HepG2 (cell line): ENCODE measurements around the gene MRPS7. TPM values are rescaled to one million over a fixed set of nuclear protein-coding genes. Genes with fewer than 3 reads are reported as not detected.

ENCODE experiments used
- EHMT2 ChIP-seq: fragments of 200-600 bp; sonication (generic); IDR thresholded peaks from 2 replicates; pipeline ENCODE4 v1.7.0; 2017; ENCODE audit warnings: antibody characterized with exemption, low read depth, low read length, borderline replicate concordance
- GABPA ChIP-seq, 2 experiments: IDR thresholded peaks; 2 replicates each; pipeline ENCODE4 v1.6.1; 2011 to 2016; ENCODE audit warnings: low read depth in 2 of 2, low read length in 1 of 2, missing biosample characterization in 1 of 2, missing genetic modification characterization in 1 of 2
- MXI1 ChIP-seq: IDR thresholded peaks from 3 replicates; pipeline ENCODE4 v1.6.1; 2012; ENCODE audit warnings: low read depth, low read length, inconsistent platforms, borderline replicate concordance
- RARA ChIP-seq: IDR thresholded peaks from 2 replicates; pipeline ENCODE4 v1.6.1; 2016; ENCODE audit warnings: missing genetic modification reagents, missing compliant biosample characterization
- SMAD9 ChIP-seq: sonication (generic); formaldehyde crosslinking; IDR thresholded peaks from 2 replicates; pipeline ENCODE4 v1.5.1; 2020; ENCODE audit warnings: mild to moderate bottlenecking, missing genetic modification reagents
- THYN1 ChIP-seq: sonication (generic); formaldehyde crosslinking; IDR thresholded peaks from 2 replicates; pipeline ENCODE4 v1.8.1; 2023; ENCODE audit warnings: low read depth, mild to moderate bottlenecking, moderate library complexity, missing genetic modification reagents, borderline replicate concordance
- ZNF451 ChIP-seq: sonication (generic); formaldehyde crosslinking; IDR thresholded peaks from 2 replicates; pipeline ENCODE4 v1.5.0; 2020; ENCODE audit warnings: mild to moderate bottlenecking, missing genetic modification reagents
- ZNF850 ChIP-seq: sonication (generic); formaldehyde crosslinking; conservative IDR thresholded peaks from 2 replicates; pipeline ENCODE4 v1.9.0; 2021; ENCODE audit warnings: mild to moderate bottlenecking, missing genetic modification reagents
- polyA plus RNA-seq, 8 experiments: library from polyadenylated mRNA; depleted of rRNA in 3 of 8; stranded (reverse) in 7 of 8; unstranded in 1 of 8; fragments of >200 nt; fragmentation: Illumina TruSeq in 4 of 8; extraction: Trizol in 4 of 8; gene quantifications; 2 replicates each; pipeline versions ENCODE4 v1.2.1 to v1.2.3, GENCODE V29; 2011 to 2016; ENCODE audit warnings: low read depth in 4 of 8, missing spikeins in 1 of 8, mixed read lengths in 1 of 8; ENCODE audit not compliant: insufficient read depth in 1 of 8
- total RNA-seq, 5 experiments: library from RNA; depleted of rRNA; stranded (reverse); fragments of >200 nt; fragmentation: Illumina TruSeq; extraction: Trizol; gene quantifications; 2 replicates each; pipeline ENCODE4 v1.2.3, GENCODE V29; 2016; ENCODE audit warnings: low read depth in 1 of 5
- TF ChIP-seq, protein P1 (sequence below): fragments of 450-650 bp; IDR thresholded peaks from 2 replicates; pipeline ENCODE4 v1.6.1; 2017; ENCODE audit warnings: mild to moderate bottlenecking
- TF ChIP-seq, protein P2 (sequence below): sonication (generic); formaldehyde crosslinking; IDR thresholded peaks from 2 replicates; pipeline ENCODE4 v1.4.0; 2020; ENCODE audit warnings: missing genetic modification reagents
- TF ChIP-seq, protein P3 (sequence below): sonication (generic); formaldehyde crosslinking; IDR thresholded peaks from 2 replicates; pipeline ENCODE4 v1.4.0; 2020; ENCODE audit warnings: mild to moderate bottlenecking, missing genetic modification reagents
- TF ChIP-seq, protein P4 (sequence below): sonication (generic); formaldehyde crosslinking; IDR thresholded peaks from 2 replicates; pipeline ENCODE4 v1.5.0; 2020; ENCODE audit warnings: mild to moderate bottlenecking, missing genetic modification reagents, borderline replicate concordance
- TF ChIP-seq, protein P5 (sequence below): sonication (generic); formaldehyde crosslinking; IDR thresholded peaks from 2 replicates; pipeline ENCODE4 v1.4.0; 2020; ENCODE audit warnings: missing genetic modification reagents

MRPS7 gene
- total and polyA plus RNA-seq, 2 of the 13 experiments (the other 11 are each of a cell fraction or from before 2014, with no cell fraction given): 97.0 to 162 TPM

DNA sequence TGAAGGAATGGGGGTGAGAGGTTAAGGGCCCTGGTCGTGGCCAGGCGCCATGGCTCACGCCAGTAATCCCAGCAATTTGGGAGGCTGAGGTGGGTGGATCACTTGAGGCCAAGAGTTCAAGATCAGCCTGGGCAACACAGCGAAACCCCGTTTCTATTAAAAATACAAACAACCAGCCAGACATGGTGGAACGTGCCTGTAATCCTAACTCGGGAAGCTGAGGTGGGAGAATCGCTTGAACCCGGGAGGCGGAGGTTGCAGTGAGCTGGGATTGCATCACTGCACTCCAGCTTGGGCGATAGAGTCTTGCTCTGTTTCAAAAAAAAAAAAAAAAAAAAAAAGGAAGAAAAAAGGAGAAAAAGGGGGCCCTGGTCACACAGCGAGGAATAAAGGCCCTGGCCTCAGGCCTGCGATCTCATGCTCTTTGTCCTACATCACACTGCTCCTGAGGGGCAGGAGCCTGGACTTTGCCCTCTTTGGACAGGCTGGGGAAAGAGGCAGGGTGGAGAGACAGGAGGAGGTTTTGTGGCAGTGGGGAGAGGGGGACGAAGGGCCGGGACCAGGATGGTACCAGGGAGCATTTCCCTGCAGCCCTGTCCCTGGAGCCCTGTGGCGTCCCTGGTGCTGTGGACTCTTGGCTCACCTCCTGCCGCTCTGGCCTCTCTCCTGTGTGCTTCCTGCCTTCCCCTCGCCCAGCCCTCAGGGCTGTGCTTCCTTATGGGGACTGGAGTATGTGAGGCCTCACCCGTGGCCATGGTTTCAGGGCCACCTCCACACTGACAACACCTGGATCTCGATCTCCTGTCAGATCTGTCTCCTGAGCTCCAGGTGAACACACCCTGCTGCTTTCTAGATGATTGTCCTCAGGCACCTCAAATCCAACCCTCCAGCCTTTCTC is 47.3 kb downstream of the MRPS7 start (continued):
- TF ChIP-seq THYN1 (CRISPR knock-in tag) (0 out of 2 replicates have a peak, but pooled peaks have one; percentile 51), EHMT2 (peak; percentile 65; the same call in 1 of the 2 replicates), ZNF451 (CRISPR knock-in tag) (peak; percentile 43; the same call in 1 of the 2 replicates), MXI1 (peak; percentile 61; the same call in 1 of the 3 replicates), SMAD9 (CRISPR knock-in tag) (peak; percentile 71; the same call in 1 of the 2 replicates), ZNF850 (CRISPR knock-in tag) (no peak), RARA (CRISPR knock-in tag) (peak; percentile 63), GABPA (IDR thresholded peaks at IDR 0.05; ENCODE audit: low read depth, low read length) (no peak), GABPA (CRISPR knock-in tag; IDR thresholded peaks at IDR 0.05; ENCODE audit: low read depth) (no peak; the same call in 1 of the 2 replicates)
- TF ChIP-seq, protein P1, sequence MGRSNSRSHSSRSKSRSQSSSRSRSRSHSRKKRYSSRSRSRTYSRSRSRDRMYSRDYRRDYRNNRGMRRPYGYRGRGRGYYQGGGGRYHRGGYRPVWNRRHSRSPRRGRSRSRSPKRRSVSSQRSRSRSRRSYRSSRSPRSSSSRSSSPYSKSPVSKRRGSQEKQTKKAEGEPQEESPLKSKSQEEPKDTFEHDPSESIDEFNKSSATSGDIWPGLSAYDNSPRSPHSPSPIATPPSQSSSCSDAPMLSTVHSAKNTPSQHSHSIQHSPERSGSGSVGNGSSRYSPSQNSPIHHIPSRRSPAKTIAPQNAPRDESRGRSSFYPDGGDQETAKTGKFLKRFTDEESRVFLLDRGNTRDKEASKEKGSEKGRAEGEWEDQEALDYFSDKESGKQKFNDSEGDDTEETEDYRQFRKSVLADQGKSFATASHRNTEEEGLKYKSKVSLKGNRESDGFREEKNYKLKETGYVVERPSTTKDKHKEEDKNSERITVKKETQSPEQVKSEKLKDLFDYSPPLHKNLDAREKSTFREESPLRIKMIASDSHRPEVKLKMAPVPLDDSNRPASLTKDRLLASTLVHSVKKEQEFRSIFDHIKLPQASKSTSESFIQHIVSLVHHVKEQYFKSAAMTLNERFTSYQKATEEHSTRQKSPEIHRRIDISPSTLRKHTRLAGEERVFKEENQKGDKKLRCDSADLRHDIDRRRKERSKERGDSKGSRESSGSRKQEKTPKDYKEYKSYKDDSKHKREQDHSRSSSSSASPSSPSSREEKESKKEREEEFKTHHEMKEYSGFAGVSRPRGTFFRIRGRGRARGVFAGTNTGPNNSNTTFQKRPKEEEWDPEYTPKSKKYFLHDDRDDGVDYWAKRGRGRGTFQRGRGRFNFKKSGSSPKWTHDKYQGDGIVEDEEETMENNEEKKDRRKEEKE: no peak
- TF ChIP-seq, protein P2, sequence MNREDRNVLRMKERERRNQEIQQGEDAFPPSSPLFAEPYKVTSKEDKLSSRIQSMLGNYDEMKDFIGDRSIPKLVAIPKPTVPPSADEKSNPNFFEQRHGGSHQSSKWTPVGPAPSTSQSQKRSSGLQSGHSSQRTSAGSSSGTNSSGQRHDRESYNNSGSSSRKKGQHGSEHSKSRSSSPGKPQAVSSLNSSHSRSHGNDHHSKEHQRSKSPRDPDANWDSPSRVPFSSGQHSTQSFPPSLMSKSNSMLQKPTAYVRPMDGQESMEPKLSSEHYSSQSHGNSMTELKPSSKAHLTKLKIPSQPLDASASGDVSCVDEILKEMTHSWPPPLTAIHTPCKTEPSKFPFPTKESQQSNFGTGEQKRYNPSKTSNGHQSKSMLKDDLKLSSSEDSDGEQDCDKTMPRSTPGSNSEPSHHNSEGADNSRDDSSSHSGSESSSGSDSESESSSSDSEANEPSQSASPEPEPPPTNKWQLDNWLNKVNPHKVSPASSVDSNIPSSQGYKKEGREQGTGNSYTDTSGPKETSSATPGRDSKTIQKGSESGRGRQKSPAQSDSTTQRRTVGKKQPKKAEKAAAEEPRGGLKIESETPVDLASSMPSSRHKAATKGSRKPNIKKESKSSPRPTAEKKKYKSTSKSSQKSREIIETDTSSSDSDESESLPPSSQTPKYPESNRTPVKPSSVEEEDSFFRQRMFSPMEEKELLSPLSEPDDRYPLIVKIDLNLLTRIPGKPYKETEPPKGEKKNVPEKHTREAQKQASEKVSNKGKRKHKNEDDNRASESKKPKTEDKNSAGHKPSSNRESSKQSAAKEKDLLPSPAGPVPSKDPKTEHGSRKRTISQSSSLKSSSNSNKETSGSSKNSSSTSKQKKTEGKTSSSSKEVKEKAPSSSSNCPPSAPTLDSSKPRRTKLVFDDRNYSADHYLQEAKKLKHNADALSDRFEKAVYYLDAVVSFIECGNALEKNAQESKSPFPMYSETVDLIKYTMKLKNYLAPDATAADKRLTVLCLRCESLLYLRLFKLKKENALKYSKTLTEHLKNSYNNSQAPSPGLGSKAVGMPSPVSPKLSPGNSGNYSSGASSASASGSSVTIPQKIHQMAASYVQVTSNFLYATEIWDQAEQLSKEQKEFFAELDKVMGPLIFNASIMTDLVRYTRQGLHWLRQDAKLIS (CRISPR knock-in tag): peak; percentile 88
- TF ChIP-seq, protein P3, sequence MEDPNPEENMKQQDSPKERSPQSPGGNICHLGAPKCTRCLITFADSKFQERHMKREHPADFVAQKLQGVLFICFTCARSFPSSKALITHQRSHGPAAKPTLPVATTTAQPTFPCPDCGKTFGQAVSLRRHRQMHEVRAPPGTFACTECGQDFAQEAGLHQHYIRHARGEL (CRISPR knock-in tag): no peak
- TF ChIP-seq, protein P4, sequence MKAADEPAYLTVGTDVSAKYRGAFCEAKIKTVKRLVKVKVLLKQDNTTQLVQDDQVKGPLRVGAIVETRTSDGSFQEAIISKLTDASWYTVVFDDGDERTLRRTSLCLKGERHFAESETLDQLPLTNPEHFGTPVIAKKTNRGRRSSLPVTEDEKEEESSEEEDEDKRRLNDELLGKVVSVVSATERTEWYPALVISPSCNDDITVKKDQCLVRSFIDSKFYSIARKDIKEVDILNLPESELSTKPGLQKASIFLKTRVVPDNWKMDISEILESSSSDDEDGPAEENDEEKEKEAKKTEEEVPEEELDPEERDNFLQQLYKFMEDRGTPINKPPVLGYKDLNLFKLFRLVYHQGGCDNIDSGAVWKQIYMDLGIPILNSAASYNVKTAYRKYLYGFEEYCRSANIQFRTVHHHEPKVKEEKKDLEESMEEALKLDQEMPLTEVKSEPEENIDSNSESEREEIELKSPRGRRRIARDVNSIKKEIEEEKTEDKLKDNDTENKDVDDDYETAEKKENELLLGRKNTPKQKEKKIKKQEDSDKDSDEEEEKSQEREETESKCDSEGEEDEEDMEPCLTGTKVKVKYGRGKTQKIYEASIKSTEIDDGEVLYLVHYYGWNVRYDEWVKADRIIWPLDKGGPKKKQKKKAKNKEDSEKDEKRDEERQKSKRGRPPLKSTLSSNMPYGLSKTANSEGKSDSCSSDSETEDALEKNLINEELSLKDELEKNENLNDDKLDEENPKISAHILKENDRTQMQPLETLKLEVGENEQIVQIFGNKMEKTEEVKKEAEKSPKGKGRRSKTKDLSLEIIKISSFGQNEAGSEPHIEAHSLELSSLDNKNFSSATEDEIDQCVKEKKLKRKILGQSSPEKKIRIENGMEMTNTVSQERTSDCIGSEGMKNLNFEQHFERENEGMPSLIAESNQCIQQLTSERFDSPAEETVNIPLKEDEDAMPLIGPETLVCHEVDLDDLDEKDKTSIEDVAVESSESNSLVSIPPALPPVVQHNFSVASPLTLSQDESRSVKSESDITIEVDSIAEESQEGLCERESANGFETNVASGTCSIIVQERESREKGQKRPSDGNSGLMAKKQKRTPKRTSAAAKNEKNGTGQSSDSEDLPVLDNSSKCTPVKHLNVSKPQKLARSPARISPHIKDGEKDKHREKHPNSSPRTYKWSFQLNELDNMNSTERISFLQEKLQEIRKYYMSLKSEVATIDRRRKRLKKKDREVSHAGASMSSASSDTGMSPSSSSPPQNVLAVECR (CRISPR knock-in tag): peak; percentile 85; the same call in 1 of the 2 replicates
- TF ChIP-seq, protein P5, sequence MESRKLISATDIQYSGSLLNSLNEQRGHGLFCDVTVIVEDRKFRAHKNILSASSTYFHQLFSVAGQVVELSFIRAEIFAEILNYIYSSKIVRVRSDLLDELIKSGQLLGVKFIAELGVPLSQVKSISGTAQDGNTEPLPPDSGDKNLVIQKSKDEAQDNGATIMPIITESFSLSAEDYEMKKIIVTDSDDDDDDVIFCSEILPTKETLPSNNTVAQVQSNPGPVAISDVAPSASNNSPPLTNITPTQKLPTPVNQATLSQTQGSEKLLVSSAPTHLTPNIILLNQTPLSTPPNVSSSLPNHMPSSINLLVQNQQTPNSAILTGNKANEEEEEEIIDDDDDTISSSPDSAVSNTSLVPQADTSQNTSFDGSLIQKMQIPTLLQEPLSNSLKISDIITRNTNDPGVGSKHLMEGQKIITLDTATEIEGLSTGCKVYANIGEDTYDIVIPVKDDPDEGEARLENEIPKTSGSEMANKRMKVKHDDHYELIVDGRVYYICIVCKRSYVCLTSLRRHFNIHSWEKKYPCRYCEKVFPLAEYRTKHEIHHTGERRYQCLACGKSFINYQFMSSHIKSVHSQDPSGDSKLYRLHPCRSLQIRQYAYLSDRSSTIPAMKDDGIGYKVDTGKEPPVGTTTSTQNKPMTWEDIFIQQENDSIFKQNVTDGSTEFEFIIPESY: peak; percentile 7; the same call in 1 of the 2 replicates
